DND-41 (cell line): ENCODE measurements around the gene GTF2F2.
A peak's percentile ranks its signal among the peaks of the same experiment; 100 is the strongest.

Experiments
- ATAC-seq: fragments of 200-7000 bp; cut with Tn5 transposase; 3 replicates; pipeline ENCODE4 v1.9.1; 2021; ENCODE audit warnings: low read depth; ENCODE audit not compliant: insufficient read depth
- DNase-seq: peaks from one replicate; pipeline ENCODE4 v3.0.0-alpha.2; 2020
- H2AFZ ChIP-seq: 2 replicates; pipeline ENCODE4 v1.6.0; 2012; ENCODE audit warnings: low read depth, low read length
- H3K27ac ChIP-seq: 2 replicates; pipeline ENCODE4 v1.5.1; 2012; ENCODE audit warnings: low read length, inconsistent platforms
- H3K27me3 ChIP-seq: fragments of 200-600 bp; sonication (generic); 2 replicates; pipeline ENCODE4 v1.6.0; 2012; ENCODE audit warnings: low read length, mild to moderate bottlenecking, inconsistent platforms; ENCODE audit not compliant: insufficient read depth, poor library complexity
- H3K36me3 ChIP-seq: 2 replicates; pipeline ENCODE4 v1.5.1; 2012; ENCODE audit warnings: low read length, inconsistent platforms; ENCODE audit not compliant: insufficient read depth
- H3K4me1 ChIP-seq: 2 replicates; pipeline ENCODE4 v1.5.1; 2012; ENCODE audit warnings: mild to moderate bottlenecking, low read length; ENCODE audit not compliant: insufficient read depth
- H3K4me2 ChIP-seq: 2 replicates; pipeline ENCODE4 v1.6.0; 2012; ENCODE audit warnings: mild to moderate bottlenecking, moderate library complexity, low read length, inconsistent platforms; ENCODE audit not compliant: insufficient read depth
- H3K4me3 ChIP-seq, 2 experiments: fragments of 200-600 bp in 1 of 2; shearing (Covaris generic) in 1 of 2; 2 replicates each; pipeline ENCODE4 v1.5.1; 2012 to 2016; ENCODE audit warnings: inconsistent platforms in 2 of 2, low read length in 2 of 2, mild to moderate bottlenecking in 2 of 2, low read depth in 1 of 2, moderate library complexity in 1 of 2
- H3K79me2 ChIP-seq: 2 replicates; pipeline ENCODE4 v1.6.0; 2012; ENCODE audit warnings: low read length, inconsistent platforms; ENCODE audit not compliant: insufficient read depth
- H3K9ac ChIP-seq: 2 replicates; pipeline ENCODE4 v1.6.0; 2012; ENCODE audit warnings: low read depth, mild to moderate bottlenecking, inconsistent platforms, low read length, moderate library complexity
- H3K9me3 ChIP-seq: 2 replicates; pipeline ENCODE4 v1.5.1; 2012; ENCODE audit warnings: low read length, moderate library complexity, mild to moderate bottlenecking, inconsistent platforms; ENCODE audit not compliant: insufficient read depth, severe bottlenecking
- H4K20me1 ChIP-seq: 2 replicates; pipeline ENCODE4 v1.6.0; 2012; ENCODE audit warnings: low read length; ENCODE audit not compliant: insufficient read depth
- EZH2 ChIP-seq: IDR thresholded peaks from 3 replicates; pipeline ENCODE4 v1.6.1; 2012; ENCODE audit warnings: borderline replicate concordance, low read depth, mild to moderate bottlenecking, moderate library complexity, low read length, inconsistent platforms; ENCODE audit not compliant: severe bottlenecking
- TF ChIP-seq, protein P1 (sequence below): IDR thresholded peaks from 2 replicates; pipeline ENCODE4 v1.5.1; 2012; ENCODE audit warnings: borderline replicate concordance, low read length, moderate library complexity, mild to moderate bottlenecking; ENCODE audit not compliant: poor library complexity, severe bottlenecking; ENCODE audit errors: extremely low read depth

Gene GTF2F2

DNA sequence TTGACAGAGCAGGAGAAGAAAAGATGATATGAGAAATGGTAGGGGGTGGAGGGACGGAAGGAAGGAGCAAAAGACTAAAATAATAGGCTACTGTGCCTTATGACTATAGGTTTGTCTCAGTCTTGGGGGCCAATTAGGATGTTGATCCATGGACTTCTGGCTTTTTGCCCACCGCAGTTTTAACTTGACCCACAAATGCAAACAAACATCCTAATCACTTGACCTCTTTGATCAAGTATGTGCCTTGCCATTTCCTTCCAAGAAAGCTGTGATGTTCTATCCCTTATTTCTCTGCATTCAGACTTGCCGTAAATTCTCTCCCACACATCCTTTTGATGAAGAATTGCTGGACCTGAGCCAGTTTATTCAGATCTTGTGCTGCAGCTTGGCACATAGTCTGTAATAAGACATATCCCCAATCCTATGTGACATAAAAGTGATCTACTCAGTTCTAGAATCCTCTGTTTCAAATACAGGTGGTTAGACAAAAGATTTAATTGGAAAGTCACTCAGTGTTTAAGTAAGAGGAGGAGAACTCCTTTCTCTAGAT is 157.9 kb downstream of the GTF2F2 start:
- no peak overlapping the region for H3K4me2 ChIP-seq
- DNase-seq: no peak
- no peak for ATAC-seq

DNA sequence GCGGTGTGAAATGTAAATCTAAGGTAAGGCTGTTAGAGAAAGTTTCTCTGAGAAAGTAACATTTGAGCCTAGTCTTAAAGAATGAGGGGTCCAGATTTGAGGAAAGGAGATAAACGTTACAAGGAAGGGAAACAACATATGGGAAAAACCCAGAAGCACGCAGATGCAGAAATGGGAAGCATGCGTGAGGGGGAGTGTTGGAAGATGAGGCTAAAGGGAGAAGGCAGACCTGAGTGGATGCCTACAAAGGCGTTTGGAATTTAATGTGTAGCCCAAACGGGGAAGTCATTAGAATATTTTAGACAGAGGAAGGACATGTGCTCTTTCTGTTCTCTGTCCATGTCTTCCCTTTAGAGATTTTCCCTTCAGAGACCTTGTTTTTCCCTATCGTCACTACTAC is 159.7 kb downstream of the GTF2F2 start:
- no peak overlapping the region for H3K4me2 ChIP-seq
- no peak overlapping the region for H3K9ac ChIP-seq
- no peak overlapping the region for H3K4me3 ChIP-seq
- no peaks in the 10 kb centered on the region for H3K9me3 ChIP-seq
- H4K20me1 ChIP-seq: no peaks in the 10 kb centered on the region
- H3K27me3 ChIP-seq: no peaks in the 10 kb centered on the region
- H3K36me3 ChIP-seq: peaks cover 13% of the 10 kb centered on the region
- H3K27ac ChIP-seq: no peak overlapping the region
- no peaks in the 10 kb centered on the region for H3K79me2 ChIP-seq
- ATAC-seq (no peak), DNase-seq (no peak)
- no peak overlapping the region for H2AFZ ChIP-seq
- TF ChIP-seq EZH2: no peak
- TF ChIP-seq, protein P1, sequence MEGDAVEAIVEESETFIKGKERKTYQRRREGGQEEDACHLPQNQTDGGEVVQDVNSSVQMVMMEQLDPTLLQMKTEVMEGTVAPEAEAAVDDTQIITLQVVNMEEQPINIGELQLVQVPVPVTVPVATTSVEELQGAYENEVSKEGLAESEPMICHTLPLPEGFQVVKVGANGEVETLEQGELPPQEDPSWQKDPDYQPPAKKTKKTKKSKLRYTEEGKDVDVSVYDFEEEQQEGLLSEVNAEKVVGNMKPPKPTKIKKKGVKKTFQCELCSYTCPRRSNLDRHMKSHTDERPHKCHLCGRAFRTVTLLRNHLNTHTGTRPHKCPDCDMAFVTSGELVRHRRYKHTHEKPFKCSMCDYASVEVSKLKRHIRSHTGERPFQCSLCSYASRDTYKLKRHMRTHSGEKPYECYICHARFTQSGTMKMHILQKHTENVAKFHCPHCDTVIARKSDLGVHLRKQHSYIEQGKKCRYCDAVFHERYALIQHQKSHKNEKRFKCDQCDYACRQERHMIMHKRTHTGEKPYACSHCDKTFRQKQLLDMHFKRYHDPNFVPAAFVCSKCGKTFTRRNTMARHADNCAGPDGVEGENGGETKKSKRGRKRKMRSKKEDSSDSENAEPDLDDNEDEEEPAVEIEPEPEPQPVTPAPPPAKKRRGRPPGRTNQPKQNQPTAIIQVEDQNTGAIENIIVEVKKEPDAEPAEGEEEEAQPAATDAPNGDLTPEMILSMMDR: no peak
- no peaks in the 10 kb centered on the region for H3K4me1 ChIP-seq

More for the DNA sequence above, 157.9 kb downstream of the GTF2F2 start:
- Histone ChIP-seq H3K79me2 (no peaks in the 10 kb centered on the region), H3K9ac (no peak overlapping the region), H3K4me1 (no peaks in the 10 kb centered on the region), H3K4me3 (no peak overlapping the region), H2AFZ (no peak overlapping the region), H3K36me3 (peaks cover 13% of the 10 kb centered on the region), H3K9me3 (no peaks in the 10 kb centered on the region), H3K27me3 (no peaks in the 10 kb centered on the region), H3K27ac (no peak overlapping the region), H4K20me1 (no peaks in the 10 kb centered on the region)
- TF ChIP-seq, protein P1: no peak
- TF ChIP-seq EZH2: no peak

DNA sequence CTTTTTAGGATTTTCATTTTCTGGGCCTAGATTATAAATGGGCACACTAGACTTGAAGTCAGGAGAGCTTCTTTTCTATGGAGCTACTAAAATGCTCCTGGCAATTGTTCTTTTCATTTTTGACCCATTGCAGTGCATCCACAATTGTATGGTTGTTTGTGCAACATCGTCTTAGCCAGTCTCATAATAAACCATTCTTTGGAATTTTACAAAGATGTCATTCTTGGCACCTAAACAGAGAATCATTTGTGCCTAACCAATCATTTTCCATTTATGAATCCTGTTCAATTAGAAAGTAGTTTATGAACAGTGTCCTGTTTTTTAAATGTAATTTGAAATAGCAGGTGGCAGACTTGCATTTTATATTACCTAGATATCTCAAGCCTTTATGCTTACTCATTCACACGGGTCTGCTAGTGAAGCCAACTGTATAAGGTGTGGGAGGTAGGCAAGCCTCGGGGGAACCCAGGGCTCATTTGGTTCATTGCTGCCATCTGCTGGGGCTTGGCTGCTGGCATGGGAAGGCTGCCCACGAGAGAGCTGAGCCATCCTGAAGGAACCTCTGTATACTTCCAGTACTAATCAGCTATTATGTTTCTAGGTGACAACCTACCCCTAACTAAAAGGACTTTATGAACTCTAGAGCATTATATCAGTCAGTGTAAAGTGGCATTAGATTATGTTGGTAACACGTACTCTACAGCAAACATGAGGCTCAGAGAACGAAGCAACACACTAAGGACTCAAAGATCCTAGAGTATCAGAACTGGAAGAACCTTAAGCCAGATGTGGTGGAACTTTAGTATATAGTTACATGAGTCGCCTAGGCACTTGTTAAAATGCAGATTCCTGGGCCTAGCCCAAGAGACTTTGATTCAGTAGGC is 160.7 kb downstream of the GTF2F2 start:
- Histone ChIP-seq H3K27ac (no peak overlapping the region), H3K4me3 (no peak overlapping the region), H3K27me3 (no peaks in the 10 kb centered on the region), H2AFZ (no peak overlapping the region), H3K9ac (no peak overlapping the region), H3K4me1 (no peaks in the 10 kb centered on the region), H3K9me3 (no peaks in the 10 kb centered on the region), H4K20me1 (no peaks in the 10 kb centered on the region), H3K4me2 (no peak overlapping the region), H3K79me2 (no peaks in the 10 kb centered on the region), H3K36me3 (peaks cover 19% of the 10 kb centered on the region)
- DNase-seq (peak; percentile 31), ATAC-seq (peak; percentile 78)
- TF ChIP-seq EZH2: no peak
- TF ChIP-seq, protein P1: peak; percentile 67
